ENCODE results near the gene CPEB1. TPM values are rescaled to one million over a fixed set of nuclear protein-coding genes. Genes with fewer than 3 reads are reported as not detected.

The CPEB1 gene
- total RNA-seq, 6 experiments from 2014 or later, result not detected

GRCh38 chr15:82554351-82554750 lies 92.8 kb downstream of the CPEB1 start:
- 92% methylated on average over 1 of the region's 1 CpG for WGBS (ENCODE audit: insufficient coverage, low coverage, low lambda C conversion rate, missing lambda C conversion rate)
- no peaks in the 10 kb centered on the region for H3K27me3 ChIP-seq
- no peaks in the 10 kb centered on the region for H3K4me1 ChIP-seq
- no peaks in the 10 kb centered on the region for H3K9me3 ChIP-seq
- intact Hi-C loops (cut with DNase I), result no loop called here
- H3K27ac ChIP-seq, result no peak overlapping the region
- no peak for TF ChIP-seq POLR2A (IDR thresholded peaks at IDR 0.05)
- no peak for TF ChIP-seq CTCF (IDR thresholded peaks at IDR 0.05)
- no peaks in the 10 kb centered on the region for H3K36me3 ChIP-seq
- ATAC-seq (no peak), DNase-seq (no peak)
- no peak overlapping the region for H3K4me3 ChIP-seq

- DNase-seq (no peak), ATAC-seq (no peak)
- intact Hi-C loops (cut with DNase I), result no loop called here
- H3K27me3 ChIP-seq, result no peaks in the 10 kb centered on the region
- no peak overlapping the region for H3K4me3 ChIP-seq
- TF ChIP-seq CTCF (IDR thresholded peaks at IDR 0.05), result no peak
- no peak for TF ChIP-seq POLR2A (IDR thresholded peaks at IDR 0.05)
- WGBS (ENCODE audit: insufficient coverage, low coverage, low lambda C conversion rate, missing lambda C conversion rate), result 14% methylated on average over 1 of the region's 1 CpG
- no peaks in the 10 kb centered on the region for H3K9me3 ChIP-seq
- no peaks in the 10 kb centered on the region for H3K36me3 ChIP-seq
- no peak overlapping the region for H3K27ac ChIP-seq
- no peaks in the 10 kb centered on the region for H3K4me1 ChIP-seq
Measured at GRCh38 chr15:82553846-82554245, 93.3 kb downstream of the CPEB1 start.

- ATAC-seq, result no peak
- Histone ChIP-seq H3K27ac (no peak overlapping the region), H3K36me3 (no peaks in the 10 kb centered on the region), H3K4me1 (no peaks in the 10 kb centered on the region), H3K27me3 (no peaks in the 10 kb centered on the region), H3K4me3 (no peak overlapping the region), H3K9me3 (no peaks in the 10 kb centered on the region)
- WGBS (ENCODE audit: insufficient coverage, low coverage, low lambda C conversion rate, missing lambda C conversion rate), result 21% methylated on average over 2 of the region's 2 CpGs
- intact Hi-C loops (cut with DNase I), result no loop called here
- DNase-seq, result no peak
- no peak for TF ChIP-seq POLR2A (IDR thresholded peaks at IDR 0.05)
- TF ChIP-seq CTCF (IDR thresholded peaks at IDR 0.05), result no peak
Measured at GRCh38 chr15:82552861-82553260, 94.3 kb downstream of the CPEB1 start.

- 53% methylated on average over 5 of the region's 5 CpGs for WGBS (ENCODE audit: insufficient coverage, low coverage, low lambda C conversion rate, missing lambda C conversion rate)
- Histone ChIP-seq H3K4me1 (no peaks in the 10 kb centered on the region), H3K4me3 (no peak overlapping the region), H3K27ac (no peak overlapping the region), H3K27me3 (no peaks in the 10 kb centered on the region), H3K9me3 (no peaks in the 10 kb centered on the region), H3K36me3 (no peaks in the 10 kb centered on the region)
- TF ChIP-seq POLR2A (IDR thresholded peaks at IDR 0.05) (no peak), CTCF (IDR thresholded peaks at IDR 0.05) (no peak)
- DNase-seq (no peak), ATAC-seq (no peak)
- intact Hi-C loops (cut with DNase I), result no loop called here
Measured at GRCh38 chr15:82551646-82552247, 95.4 kb downstream of the CPEB1 start.
